HepG2 (cell line): ENCODE measurements around the gene ZER1. TPM values are rescaled to one million over a fixed set of nuclear protein-coding genes. Genes with fewer than 3 reads are reported as not detected.

Source experiments
- E2F5 ChIP-seq: sonication (generic); formaldehyde crosslinking; conservative IDR thresholded peaks from 2 replicates; pipeline ENCODE4 v1.4.0; 2020; ENCODE audit warnings: missing genetic modification reagents
- ETV5 ChIP-seq: IDR thresholded peaks from 2 replicates; pipeline ENCODE4 v1.6.1; 2018; ENCODE audit warnings: missing biosample characterization, missing genetic modification reagents, inconsistent platforms, borderline replicate concordance
- MEIS1 ChIP-seq: sonication (generic); formaldehyde crosslinking; IDR thresholded peaks from 2 replicates; pipeline ENCODE4 v1.9.0; 2021; ENCODE audit warnings: mild to moderate bottlenecking, missing genetic modification reagents, moderate library complexity, borderline replicate concordance
- MEIS2 ChIP-seq: sonication (generic); formaldehyde crosslinking; IDR thresholded peaks from 2 replicates; pipeline ENCODE4 v1.9.0; 2021; ENCODE audit warnings: mild to moderate bottlenecking, missing genetic modification reagents
- SAFB2 ChIP-seq: sonication (generic); formaldehyde crosslinking; IDR thresholded peaks from 2 replicates; pipeline ENCODE4 v1.5.1; 2020; ENCODE audit warnings: missing genetic modification reagents, low read depth, mild to moderate bottlenecking, borderline replicate concordance
- TRAFD1 ChIP-seq: sonication (generic); formaldehyde crosslinking; IDR thresholded peaks from 2 replicates; pipeline ENCODE4 v1.5.1; 2020; ENCODE audit warnings: missing genetic modification reagents, mild to moderate bottlenecking, borderline replicate concordance
- ZNF460 ChIP-seq: sonication (generic); formaldehyde crosslinking; IDR thresholded peaks from 2 replicates; pipeline ENCODE4 v1.5.1; 2020; ENCODE audit warnings: missing genetic modification reagents, mild to moderate bottlenecking, borderline replicate concordance
- ZNF816 ChIP-seq: sonication (generic); formaldehyde crosslinking; IDR thresholded peaks from 2 replicates; pipeline ENCODE4 v1.8.0; 2022; ENCODE audit warnings: missing genetic modification reagents, mild to moderate bottlenecking, borderline replicate concordance
- polyA plus RNA-seq, 8 experiments: library from polyadenylated mRNA; depleted of rRNA in 3 of 8; stranded (reverse) in 7 of 8; unstranded in 1 of 8; fragments of >200 nt; fragmentation: Illumina TruSeq in 4 of 8; extraction: Trizol in 4 of 8; gene quantifications; 2 replicates each; pipeline versions ENCODE4 v1.2.1 to v1.2.3, GENCODE V29; 2011 to 2016; ENCODE audit warnings: low read depth in 4 of 8, missing spikeins in 1 of 8, mixed read lengths in 1 of 8; ENCODE audit not compliant: insufficient read depth in 1 of 8
- total RNA-seq, 5 experiments: library from RNA; depleted of rRNA; stranded (reverse); fragments of >200 nt; fragmentation: Illumina TruSeq; extraction: Trizol; gene quantifications; 2 replicates each; pipeline ENCODE4 v1.2.3, GENCODE V29; 2016; ENCODE audit warnings: low read depth in 1 of 5
- TF ChIP-seq, protein P1 (sequence below): sonication (generic); formaldehyde crosslinking; IDR thresholded peaks from 2 replicates; pipeline ENCODE4 v1.4.0; 2020; ENCODE audit warnings: missing genetic modification reagents
- TF ChIP-seq, protein P2 (sequence below): IDR thresholded peaks from 2 replicates; pipeline ENCODE4 v1.6.1; 2016; ENCODE audit warnings: missing compliant biosample characterization, missing genetic modification reagents, borderline replicate concordance
- TF ChIP-seq, protein P3 (sequence below): sonication (generic); formaldehyde crosslinking; IDR thresholded peaks from 2 replicates; pipeline ENCODE4 v1.5.0; 2020; ENCODE audit warnings: mild to moderate bottlenecking, missing genetic modification reagents, borderline replicate concordance
- TF ChIP-seq, protein P4 (sequence below), 2 experiments: sonication (generic) in 1 of 2; formaldehyde crosslinking in 1 of 2; IDR thresholded peaks; 2 replicates each; pipeline versions ENCODE4 v1.4.0 to v1.6.1; 2018 to 2020; ENCODE audit warnings: missing genetic modification reagents in 2 of 2, borderline replicate concordance in 1 of 2, low read depth in 1 of 2, mild to moderate bottlenecking in 1 of 2, missing biosample characterization in 1 of 2

Gene ZER1
- total and polyA plus RNA-seq, 2 of the 13 experiments (the other 11 are each of a cell fraction or from before 2014, with no cell fraction given) = 7.7 to 40.0 TPM

- TF ChIP-seq TRAFD1 (CRISPR knock-in tag) = 0 out of 2 replicates have a peak, but pooled peaks have one; percentile 51
- TF ChIP-seq, protein P1, sequence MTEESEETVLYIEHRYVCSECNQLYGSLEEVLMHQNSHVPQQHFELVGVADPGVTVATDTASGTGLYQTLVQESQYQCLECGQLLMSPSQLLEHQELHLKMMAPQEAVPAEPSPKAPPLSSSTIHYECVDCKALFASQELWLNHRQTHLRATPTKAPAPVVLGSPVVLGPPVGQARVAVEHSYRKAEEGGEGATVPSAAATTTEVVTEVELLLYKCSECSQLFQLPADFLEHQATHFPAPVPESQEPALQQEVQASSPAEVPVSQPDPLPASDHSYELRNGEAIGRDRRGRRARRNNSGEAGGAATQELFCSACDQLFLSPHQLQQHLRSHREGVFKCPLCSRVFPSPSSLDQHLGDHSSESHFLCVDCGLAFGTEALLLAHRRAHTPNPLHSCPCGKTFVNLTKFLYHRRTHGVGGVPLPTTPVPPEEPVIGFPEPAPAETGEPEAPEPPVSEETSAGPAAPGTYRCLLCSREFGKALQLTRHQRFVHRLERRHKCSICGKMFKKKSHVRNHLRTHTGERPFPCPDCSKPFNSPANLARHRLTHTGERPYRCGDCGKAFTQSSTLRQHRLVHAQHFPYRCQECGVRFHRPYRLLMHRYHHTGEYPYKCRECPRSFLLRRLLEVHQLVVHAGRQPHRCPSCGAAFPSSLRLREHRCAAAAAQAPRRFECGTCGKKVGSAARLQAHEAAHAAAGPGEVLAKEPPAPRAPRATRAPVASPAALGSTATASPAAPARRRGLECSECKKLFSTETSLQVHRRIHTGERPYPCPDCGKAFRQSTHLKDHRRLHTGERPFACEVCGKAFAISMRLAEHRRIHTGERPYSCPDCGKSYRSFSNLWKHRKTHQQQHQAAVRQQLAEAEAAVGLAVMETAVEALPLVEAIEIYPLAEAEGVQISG = no peak
- TF ChIP-seq ZNF816 = no peak
- TF ChIP-seq, protein P2, sequence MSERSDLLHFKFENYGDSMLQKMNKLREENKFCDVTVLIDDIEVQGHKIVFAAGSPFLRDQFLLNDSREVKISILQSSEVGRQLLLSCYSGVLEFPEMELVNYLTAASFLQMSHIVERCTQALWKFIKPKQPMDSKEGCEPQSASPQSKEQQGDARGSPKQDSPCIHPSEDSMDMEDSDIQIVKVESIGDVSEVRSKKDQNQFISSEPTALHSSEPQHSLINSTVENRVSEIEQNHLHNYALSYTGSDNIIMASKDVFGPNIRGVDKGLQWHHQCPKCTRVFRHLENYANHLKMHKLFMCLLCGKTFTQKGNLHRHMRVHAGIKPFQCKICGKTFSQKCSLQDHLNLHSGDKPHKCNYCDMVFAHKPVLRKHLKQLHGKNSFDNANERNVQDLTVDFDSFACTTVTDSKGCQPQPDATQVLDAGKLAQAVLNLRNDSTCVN = 0 out of 2 replicates have a peak, but pooled peaks have one; percentile 4
- TF ChIP-seq, protein P3, sequence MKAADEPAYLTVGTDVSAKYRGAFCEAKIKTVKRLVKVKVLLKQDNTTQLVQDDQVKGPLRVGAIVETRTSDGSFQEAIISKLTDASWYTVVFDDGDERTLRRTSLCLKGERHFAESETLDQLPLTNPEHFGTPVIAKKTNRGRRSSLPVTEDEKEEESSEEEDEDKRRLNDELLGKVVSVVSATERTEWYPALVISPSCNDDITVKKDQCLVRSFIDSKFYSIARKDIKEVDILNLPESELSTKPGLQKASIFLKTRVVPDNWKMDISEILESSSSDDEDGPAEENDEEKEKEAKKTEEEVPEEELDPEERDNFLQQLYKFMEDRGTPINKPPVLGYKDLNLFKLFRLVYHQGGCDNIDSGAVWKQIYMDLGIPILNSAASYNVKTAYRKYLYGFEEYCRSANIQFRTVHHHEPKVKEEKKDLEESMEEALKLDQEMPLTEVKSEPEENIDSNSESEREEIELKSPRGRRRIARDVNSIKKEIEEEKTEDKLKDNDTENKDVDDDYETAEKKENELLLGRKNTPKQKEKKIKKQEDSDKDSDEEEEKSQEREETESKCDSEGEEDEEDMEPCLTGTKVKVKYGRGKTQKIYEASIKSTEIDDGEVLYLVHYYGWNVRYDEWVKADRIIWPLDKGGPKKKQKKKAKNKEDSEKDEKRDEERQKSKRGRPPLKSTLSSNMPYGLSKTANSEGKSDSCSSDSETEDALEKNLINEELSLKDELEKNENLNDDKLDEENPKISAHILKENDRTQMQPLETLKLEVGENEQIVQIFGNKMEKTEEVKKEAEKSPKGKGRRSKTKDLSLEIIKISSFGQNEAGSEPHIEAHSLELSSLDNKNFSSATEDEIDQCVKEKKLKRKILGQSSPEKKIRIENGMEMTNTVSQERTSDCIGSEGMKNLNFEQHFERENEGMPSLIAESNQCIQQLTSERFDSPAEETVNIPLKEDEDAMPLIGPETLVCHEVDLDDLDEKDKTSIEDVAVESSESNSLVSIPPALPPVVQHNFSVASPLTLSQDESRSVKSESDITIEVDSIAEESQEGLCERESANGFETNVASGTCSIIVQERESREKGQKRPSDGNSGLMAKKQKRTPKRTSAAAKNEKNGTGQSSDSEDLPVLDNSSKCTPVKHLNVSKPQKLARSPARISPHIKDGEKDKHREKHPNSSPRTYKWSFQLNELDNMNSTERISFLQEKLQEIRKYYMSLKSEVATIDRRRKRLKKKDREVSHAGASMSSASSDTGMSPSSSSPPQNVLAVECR (CRISPR knock-in tag) = peak; percentile 30; the same call in 1 of the 2 replicates
- TF ChIP-seq MEIS1 (CRISPR knock-in tag) = 0 out of 2 replicates have a peak, but pooled peaks have one; percentile 51
- no peak for TF ChIP-seq ZNF460
- no peak for TF ChIP-seq E2F5
- TF ChIP-seq MEIS2 (CRISPR knock-in tag) = no peak
- peak; percentile 49; the same call in 1 of the 2 replicates for TF ChIP-seq ETV5
- TF ChIP-seq, protein P4, sequence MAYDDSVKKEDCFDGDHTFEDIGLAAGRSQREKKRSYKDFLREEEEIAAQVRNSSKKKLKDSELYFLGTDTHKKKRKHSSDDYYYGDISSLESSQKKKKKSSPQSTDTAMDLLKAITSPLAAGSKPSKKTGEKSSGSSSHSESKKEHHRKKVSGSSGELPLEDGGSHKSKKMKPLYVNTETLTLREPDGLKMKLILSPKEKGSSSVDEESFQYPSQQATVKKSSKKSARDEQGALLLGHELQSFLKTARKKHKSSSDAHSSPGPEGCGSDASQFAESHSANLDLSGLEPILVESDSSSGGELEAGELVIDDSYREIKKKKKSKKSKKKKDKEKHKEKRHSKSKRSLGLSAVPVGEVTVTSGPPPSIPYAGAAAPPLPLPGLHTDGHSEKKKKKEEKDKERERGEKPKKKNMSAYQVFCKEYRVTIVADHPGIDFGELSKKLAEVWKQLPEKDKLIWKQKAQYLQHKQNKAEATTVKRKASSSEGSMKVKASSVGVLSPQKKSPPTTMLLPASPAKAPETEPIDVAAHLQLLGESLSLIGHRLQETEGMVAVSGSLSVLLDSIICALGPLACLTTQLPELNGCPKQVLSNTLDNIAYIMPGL (CRISPR knock-in tag; IDR thresholded peaks at IDR 0.05; ENCODE audit: borderline replicate concordance in 1 of 2, low read depth in 1 of 2) = peak in 1 of 2 experiments; percentile 78; a peak in 2 of 4 replicates
- no peak; the same call in 1 of the 2 replicates for TF ChIP-seq SAFB2 (CRISPR knock-in tag)
Observed at GRCh38 chr9:128684325-128685199, 87.2 kb downstream of the ZER1 start (continued).
